Coronary artery (tissue), 2 donors: ENCODE results near the gene PLCE1.

Source experiments
- DNase-seq: peaks from one replicate; pipeline ENCODE4 v3.0.0-alpha.2; 2017; ENCODE audit warnings: low spot score
- H3K27ac ChIP-seq, 2 donors: fragments of 200-600 bp; sonication (generic); one replicate each; pipeline ENCODE4 v1.5.1; 2016 to 2019
- H3K4me3 ChIP-seq: fragments of 200-600 bp; sonication (generic); 2 replicates; pipeline ENCODE4 v1.5.1; 2016; ENCODE audit warnings: mild to moderate bottlenecking, moderate library complexity
- CTCF ChIP-seq: fragments of 200-600 bp; sonication (generic); IDR thresholded peaks from one replicate; pipeline ENCODE4 v1.5.1; 2019; ENCODE audit warnings: antibody characterized with exemption

The PLCE1 gene

GRCh38 chr10:94008526-94008925, 14.8 kb downstream of the PLCE1 start:
- Histone ChIP-seq H3K4me3 (no peak overlapping the region), H3K27ac (no peak overlapping the region)
- no peak for DNase-seq
- TF ChIP-seq CTCF, result no peak

DNA sequence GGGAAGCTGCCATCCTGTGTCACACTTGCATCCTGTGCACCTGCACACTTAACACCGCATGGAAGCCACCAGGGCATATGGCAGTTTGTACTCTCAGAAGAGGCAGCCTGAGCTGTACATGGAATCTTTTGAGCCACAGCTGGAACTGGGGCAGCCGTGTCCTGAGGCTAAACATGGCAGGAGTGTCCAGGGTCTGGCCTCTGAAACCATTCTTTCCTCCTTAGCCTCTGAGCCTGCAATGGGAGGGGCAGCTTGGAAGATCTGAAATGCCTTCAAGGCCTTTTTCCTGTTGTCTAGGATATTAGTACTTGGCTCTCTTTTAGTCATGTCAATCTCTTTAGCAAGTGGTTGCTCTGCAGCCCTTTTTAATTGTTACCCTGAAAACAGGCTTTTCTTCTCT, 16.4 kb downstream of the PLCE1 start:
- DNase-seq, result no peak
- TF ChIP-seq CTCF, result no peak
- Histone ChIP-seq H3K4me3 (no peak overlapping the region), H3K27ac (no peak overlapping the region)

DNA sequence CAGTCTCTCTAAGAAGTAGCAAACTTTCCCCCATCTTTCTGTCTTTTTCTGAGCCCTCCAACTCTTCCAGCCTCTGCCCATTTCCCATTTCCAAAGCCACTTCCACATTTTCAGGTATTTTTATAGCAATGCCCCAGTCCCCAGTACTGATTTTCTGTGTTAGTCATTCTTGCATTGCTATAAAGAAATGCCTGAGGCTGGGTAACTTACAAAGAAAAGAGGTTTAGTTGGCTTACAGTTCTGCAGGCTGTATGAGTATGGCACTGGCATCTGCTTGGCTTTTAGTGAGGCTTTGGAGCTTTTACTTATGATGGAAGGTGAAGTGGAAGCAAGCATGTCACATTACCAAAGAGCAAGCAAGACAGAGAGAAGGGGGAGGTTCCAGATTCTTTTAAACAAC, 17.2 kb downstream of the PLCE1 start:
- H3K27ac ChIP-seq, result no peak overlapping the region
- no peak overlapping the region for H3K4me3 ChIP-seq
- no peak for TF ChIP-seq CTCF
- DNase-seq, result no peak

DNA sequence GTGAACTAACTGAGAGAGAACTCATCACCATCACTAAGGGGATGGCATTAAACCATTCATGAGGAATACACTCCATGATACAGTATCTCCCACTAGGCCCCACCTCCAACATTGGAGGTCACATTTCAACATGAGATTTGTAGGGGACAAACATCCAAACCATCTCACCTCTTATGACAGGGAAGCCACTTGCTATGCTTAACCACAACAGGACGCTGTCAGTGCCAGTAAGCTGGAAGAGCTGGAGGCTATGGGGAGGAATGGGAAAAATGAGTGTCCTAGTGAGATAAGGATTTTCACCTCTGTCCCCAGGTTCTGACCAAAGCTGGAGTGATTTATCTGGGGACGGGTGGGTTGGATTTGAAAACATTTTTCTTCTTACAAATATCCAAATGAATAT, 17.6 kb downstream of the PLCE1 start:
- no peak for DNase-seq
- H3K4me3 ChIP-seq, result no peak overlapping the region
- no peak for TF ChIP-seq CTCF

GRCh38 chr10:94012834-94013233, 19.1 kb downstream of the PLCE1 start:
- no peak for TF ChIP-seq CTCF
- H3K27ac ChIP-seq, result no peak overlapping the region

More for the DNA sequence above, 17.6 kb downstream of the PLCE1 start:
- no peak overlapping the region for H3K27ac ChIP-seq

GRCh38 chr10:94013331-94013760, 19.6 kb downstream of the PLCE1 start:
- no peak for TF ChIP-seq CTCF
- Histone ChIP-seq H3K4me3 (no peak overlapping the region), H3K27ac (no peak overlapping the region)
- DNase-seq, result no peak

More at GRCh38 chr10:94012834-94013233, 19.1 kb downstream of the PLCE1 start:
- DNase-seq, result no peak
- H3K4me3 ChIP-seq, result no peak overlapping the region

DNA sequence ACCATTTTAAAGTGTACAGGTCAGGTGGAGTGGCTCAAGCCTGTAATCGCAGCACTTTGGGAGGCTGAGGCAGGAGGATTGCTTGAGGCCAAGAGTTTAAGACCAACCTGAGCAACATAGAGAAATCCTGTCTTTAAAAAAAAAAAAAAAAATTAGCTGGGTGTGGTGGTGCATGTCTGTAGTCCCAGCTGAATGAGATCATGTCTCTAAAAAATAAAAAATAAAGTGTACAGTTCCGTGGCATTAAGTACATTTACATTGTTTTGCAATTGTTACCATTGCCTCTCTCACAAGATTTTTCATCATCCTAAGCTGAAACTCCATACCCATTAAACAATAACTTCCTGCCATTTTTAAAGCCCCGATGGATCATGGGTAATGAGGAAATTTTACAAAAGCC, 20.6 kb downstream of the PLCE1 start:
- DNase-seq, result no peak
- Histone ChIP-seq H3K4me3 (no peak overlapping the region), H3K27ac (no peak overlapping the region)
- TF ChIP-seq CTCF, result no peak
